EL (cell line): ENCODE data around the gene UBE4B.

Source experiments
- DNase-seq: peaks from one replicate; pipeline ENCODE4 v3.0.0-alpha.2; 2016

UBE4B gene

DNA sequence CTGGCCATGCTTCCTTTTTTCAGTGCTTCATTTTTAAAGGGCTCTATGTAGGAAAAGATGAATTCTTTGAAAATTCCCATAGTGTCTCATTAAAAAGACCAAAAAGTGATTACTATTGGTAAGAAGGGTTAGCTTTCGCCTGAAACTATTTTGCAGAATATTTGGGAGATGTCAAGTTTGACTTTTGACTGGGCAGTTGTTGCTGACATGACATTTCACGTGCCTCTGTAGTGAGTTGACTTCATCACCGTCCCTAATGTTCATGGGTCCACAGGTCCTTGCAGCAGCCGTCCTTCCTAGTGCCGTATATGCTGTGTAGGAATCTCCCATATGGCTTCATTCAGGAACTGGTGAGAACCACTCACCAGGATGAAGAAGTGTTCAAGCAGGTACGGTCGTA is 88.9 kb downstream of the UBE4B start:
- DNase-seq, result no peak

DNA sequence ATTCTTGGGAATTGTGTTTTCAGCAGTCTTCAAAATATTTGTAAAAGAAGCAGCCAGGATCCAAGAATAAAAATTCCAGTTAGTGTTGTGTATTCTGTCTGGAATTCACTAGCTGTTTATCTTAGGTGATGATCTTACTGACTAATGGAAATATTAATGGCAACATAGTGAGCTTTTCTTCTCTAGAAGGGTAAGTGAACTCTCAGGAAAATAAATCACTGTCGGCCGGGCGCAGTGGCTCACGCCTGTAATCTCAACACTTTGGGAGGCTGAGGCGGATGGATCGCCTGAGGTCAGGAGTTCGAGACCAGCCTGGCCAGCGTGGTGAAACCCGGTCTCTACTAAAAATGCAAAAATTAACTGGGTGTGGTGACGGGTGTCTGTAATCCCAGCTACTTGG is 90.2 kb downstream of the UBE4B start:
- peak; percentile 83 for DNase-seq

DNA sequence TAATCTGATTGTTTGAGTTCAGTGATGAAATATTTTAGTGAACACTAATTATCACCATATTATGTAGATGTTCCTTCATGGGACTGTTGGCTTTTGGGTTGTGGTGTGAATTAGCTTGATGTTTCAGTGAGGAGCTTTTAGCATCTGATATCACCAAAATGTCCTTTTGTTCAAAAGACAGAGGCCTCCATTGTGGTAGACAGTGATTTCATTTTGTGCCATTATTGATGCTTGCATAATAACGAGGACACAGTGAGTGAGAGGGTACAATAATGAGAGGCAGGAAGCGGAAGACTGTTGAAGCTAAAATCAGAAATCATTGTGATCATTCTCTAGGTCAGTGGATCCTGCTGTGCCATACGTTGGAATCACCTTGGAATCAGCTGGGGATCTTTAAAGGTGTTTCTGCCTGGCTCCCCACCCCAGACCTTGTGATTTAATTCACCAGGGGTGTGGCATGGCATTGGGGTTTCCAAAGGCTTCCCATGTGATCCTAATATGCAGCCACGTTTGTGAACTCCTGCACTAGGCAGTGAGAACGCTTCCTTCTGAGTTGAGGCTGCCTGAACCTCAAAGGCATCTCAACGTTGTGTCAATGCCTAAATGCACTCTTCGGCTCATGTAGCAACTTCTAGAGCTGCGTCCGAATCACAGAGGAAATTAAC is 95.5 kb downstream of the UBE4B start:
- no peak for DNase-seq

DNA sequence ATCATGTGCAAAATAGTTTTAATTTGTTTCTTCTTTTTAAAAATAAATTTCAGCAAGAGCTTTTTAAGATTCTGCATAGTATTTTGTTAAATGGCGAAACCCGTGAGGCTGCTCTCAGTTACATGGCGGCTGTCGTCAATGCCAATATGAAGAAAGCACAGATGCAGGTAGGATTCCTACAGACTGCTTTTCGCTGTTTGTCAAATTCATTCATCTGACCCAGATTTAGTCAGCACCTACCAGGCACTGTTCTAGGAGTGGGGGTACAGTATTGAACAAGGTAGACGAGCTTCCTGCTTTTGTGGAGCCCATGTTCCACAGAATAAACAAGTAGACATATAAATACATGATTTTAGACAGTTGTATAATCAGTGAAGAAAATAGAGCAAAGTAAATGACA is 99.6 kb downstream of the UBE4B start:
- DNase-seq, result no peak

DNA sequence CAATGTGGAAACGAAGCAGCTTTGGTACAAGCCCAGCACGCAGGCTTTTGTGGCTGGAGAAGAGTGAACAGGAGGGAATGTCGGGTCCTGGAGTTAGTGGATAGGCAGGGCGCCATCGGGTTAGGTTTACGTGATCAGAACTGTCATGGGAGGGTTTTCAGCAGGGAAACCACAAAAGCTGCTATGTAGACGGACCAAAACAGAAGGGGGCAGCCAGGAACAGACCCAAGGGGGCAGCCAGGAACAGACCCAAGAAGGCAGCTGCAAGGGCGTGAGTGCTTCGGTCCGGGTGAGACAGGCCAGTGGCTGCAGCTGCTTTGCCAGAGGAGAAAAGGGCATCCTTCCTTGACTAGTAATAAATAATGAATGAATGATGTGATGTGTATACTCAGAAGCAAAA is 100.1 kb downstream of the UBE4B start:
- DNase-seq, result no peak

DNA sequence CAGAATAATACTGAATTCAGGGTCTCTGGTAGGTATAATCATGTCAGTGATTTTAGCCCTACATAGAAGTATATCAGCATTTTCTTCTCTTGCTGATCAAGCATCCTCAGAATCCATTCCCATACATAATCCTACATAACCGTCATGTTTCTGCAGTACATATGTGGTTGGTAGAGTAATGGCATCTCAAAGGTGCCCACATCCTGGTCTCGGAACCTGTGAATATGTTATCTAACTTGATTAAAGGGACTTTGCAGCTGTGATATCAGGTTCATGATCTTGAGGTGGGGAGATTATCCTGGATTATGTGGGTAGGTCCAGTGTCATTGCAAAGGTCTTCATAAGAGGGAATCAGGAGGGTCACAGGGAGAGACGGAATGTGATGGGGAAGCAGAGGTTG is 108.2 kb downstream of the UBE4B start:
- DNase-seq, result no peak

DNA sequence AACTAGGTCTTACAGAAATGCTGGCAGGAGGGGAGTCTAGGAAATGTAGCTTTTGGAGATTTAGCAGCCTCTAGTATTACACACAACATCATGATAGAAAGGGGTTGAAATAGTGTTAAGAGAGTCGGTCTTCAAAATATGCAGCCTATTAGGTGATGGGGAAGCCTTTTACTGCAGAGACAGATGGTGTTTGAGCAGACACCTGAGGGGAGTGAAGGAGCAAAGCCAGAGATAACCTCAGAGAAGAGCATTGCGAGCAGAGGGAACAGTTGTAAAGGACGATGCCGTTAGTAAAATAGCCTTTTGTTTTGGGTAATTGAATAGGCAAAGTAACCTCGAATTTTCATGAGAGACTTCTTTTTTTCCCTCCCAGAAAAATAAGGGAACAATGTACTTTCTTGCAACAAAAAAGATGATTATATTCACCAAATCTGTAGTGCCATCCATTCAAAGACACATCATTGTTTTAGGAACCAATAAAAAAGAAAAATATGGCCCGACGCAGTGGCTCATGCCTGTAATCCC is 111.3 kb downstream of the UBE4B start:
- DNase-seq, result no peak

DNA sequence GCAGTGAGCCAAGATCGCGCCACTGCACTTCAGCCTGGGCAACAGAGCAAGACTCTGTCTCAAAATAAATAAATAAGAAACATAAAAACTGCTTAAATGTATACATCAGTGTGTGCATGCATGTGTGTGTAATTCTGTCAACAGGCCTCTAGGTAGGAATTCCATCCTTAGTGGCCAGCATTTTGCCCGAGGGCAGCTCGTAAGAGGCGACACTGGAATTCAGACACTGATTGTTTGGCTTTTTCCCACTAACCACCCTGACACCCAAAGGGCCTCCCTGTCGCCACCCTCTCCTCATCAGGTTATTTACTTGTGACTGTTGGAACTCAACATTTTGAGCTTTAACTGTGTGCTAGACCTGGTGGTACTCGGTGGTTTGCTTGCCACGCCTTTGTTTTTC is 113.6 kb downstream of the UBE4B start:
- DNase-seq, result peak; percentile 28

DNA sequence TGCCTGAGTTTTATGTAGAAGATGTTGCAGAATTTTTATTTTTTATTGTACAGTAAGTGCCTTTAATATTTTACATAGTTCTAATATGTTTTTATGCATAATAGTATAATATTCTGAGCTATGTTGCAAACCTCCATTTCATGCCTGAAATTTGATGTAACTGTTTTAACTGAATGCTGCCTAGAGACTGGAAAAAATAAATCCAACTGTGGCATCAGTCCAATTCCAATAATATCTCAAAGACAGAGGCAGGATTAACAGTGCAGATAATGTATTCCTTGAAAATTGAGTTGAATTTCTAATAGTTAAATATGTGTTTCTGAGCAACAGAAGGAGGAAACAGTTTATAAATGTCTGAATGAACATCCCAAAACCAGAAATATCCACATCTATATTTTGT is 116.5 kb downstream of the UBE4B start:
- no peak for DNase-seq

DNA sequence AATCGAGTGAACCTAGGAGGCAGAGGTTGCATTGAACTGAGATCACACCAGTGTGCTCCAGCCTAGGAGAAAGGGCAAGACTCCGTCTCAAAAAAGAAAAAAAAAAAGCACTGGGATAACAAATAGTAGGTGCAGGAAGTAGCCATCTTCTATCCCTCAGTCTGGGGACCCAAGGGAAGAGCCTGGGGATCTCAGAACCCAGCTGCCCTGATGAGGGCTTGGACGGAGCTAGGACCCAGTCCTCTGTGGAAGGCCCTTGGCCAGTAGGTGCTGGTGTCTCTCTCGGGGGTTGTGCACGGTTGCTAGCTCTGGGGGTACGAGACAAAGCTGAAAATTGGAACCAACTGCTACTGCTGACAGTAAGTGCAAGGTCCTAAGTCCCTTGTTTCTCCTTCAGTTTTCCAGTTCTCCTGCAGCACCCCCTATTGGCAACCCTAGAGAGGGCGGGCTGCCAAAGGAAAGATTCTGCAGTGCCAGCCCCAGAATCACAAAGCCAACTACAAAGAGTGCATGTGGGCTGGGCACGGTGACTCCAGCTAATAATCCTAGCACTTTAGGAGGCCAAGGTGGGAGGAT is 120.0 kb downstream of the UBE4B start:
- DNase-seq, result peak; percentile 61

DNA sequence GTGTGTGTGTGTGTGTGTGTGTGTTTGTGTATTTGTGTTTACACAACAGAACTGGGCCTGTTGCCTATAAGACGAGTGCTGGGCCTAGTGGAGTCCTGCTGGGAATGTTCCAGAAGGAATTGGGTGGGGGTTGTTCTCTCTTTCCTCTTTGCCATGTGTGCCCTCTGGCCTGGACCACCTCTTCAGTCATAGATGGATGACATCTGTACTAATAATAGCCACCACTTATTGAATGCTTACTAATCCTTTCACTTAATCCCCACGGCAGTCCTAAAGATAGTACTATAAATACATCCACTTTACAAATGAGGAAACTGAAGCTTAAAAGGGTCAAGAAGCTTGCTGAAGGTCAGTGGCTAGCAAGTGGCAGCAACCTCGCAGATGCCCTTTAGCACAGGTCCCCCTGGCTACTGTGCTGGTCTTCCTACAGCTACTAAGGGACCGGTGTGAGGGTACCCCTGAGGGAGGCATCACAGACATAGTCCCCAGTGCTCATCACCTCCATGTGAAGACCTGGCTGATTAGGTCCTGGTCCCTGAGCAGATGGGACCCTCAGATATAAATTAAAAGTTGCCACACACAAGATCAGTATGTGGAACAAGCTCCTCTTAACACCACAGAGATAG is 122.4 kb downstream of the UBE4B start:
- DNase-seq, result no peak

DNA sequence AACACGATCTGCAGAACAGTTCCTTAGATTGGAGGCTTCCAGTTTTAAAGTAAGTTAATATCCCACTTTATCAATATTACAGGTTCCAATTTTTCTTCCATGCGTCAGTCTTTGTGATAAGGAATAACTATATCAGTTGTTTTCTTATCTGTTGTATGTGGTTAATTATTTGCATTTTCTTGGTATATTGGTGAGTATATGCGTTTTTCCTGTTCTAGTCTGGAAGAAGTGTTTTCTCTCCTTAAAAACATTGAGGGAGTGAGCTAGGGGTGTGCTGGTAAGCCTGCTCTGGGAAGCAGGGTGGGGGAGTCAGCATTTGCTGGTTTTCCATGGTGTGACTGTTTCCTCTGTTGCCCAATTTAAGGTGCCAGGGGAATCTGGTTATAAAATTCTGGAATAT is 127.4 kb downstream of the UBE4B start:
- no peak for DNase-seq

DNA sequence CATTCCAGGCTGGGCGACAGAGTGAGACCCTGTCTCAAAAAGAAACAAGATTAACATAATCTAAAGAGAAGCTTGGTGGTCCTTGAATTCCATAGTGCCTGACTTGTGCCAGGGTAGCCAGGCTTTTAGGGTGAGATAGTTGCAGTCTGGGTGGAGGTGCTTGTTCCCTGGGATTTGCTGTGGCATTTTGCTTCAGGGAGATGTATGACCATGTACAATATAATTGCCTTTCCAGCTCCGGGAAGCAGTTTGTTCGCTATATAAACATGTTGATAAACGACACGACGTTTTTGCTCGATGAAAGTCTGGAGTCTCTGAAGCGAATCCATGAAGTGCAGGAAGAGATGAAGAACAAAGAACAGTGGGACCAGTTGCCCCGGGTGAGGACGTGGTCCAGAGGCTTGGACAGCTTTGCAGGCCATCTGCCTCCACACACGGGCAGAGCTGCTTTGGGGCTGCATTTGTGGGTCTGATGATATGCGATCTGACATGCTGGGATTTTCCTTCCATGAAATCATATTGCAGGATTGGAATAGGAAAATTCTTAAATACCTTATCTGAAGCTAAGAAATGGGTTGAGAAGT is 128.2 kb downstream of the UBE4B start:
- DNase-seq, result no peak

DNA sequence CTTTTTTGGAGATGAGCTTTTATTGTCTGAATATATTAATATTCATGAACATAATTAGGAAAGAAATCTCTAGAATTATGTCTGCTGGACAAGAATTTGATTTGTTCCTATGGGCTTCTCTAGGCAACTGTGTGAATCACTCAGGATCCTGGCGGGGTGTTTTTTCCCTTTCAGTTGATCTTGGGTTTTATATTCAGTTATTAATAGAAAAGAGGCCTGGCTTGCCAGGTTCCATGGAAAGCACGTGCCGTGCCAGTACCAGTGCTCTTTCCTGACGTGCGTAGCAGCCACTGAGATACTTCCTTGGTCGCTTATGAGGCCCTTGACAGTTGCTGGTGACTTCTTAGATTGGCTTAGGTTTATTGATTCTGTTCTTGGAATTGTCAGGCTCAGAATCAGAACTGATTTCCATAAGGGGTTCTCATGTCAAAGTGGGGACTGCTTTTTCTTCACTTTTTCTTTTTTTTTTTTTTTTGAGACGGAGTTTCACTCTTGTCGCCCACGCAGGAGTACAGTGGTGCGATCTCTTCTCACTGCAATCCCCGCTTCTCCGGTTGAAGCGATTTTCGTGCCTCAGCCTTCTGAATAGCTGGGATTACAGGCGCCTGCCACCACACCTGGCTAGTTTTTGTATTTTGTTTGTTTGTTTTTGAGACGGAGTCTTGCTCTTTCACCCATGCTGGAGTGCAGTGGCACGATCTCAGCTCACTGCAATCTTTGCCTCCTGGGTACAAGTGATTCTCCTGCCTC is 129.0 kb downstream of the UBE4B start:
- no peak for DNase-seq

DNA sequence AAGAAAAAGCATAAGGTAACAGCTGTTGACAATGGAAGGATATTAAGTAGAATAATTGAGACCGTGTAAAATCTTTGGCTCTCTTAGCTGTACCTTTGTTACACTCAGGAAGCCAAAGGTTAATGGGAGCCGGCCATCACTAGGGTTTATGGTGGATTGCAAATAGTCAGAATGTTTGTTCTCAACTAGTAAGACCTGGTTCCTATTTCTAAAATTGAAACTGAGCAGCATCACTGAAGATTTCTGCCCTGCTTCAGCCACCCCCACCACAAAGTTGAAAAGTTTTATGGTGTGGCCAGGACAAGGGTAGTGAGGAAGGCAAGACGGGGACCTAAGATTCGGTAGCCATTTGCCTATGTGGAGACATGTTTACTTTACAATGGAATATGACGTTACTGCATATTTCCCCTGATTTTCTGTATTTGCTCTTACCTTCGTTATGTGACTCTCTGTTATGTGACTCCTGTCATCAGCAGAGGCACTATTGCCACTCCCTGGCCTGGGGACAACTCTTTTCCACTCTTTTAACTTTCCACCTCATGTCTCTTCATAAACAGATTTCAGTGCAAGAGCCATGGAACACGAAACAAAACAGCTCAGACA is 136.3 kb downstream of the UBE4B start:
- no peak for DNase-seq

DNA sequence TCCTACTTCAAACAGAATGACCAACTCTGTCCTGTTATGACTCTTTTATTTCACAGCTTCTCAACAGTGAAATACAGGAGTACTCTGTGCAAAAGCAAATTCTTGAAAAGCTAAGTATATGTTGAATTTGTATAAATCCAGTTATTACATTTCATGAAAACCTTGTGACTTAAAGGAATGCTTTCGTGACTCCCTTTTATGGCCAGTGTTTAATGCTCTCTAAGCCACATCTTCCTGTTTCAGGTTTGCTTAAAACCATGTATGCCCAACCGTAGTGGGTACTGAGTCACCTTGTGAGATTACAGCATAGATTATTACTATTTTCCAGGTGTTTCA is 137.4 kb downstream of the UBE4B start:
- no peak for DNase-seq

DNA sequence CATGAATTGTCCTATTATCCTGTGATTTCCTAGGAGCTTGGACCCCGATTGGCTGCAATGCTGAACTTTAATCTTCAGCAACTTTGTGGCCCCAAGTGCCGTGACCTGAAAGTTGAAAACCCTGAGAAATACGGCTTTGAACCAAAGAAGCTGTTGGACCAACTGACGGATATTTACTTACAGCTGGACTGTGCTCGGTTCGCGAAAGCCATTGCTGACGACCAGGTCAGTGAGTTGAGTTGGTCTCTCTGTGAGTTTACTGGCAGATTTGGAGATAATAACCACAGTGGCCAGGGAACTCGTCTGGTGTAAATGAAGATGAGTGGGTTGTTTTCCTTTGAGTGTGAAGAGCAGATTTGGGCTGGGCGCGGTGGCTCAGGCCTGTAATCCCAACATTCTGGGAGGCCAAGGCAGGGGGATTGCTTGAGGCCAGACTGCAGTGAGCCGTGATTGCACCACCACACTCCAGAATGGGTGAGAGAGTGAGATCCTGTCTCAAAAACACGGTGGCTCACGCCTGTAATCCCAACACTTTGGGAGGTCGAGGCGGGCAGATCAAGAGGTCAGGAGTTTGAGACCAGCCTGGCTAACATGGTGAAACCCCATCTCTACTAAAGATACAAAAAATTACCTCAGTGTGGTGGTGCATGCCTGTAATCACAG is 138.5 kb downstream of the UBE4B start:
- no peak for DNase-seq

DNA sequence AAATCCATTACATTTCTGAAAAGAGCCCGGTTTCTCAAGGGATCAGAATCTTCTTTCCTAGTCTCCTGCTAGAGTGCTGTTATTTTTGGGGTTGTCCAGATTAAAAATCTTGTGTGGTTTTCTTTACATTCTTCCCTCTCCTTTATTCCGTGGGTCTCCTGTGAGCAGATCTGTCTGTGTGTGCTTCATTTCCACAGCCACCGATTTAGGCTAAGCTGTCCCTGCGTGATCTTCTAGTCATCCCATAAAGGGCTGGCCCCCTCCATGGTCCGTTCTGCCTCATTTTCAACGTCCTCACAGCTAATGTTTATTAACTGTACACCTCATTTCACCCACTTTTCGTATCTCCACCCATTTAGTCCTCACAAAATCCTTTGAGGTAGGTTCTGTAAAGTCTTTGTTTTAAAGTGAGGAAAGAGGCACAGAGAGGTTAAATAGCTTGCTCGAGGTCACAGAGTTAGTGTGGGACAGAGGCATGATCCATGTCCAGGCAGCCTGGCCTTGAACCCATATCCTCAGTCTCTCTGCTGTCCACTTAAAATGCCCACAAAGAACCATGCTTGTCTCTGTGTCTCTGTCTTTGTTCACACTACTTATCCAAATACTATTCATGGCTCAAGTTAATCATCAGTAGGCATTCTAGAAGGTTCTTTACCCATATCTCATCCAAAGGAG is 139.4 kb downstream of the UBE4B start:
- DNase-seq, result no peak

DNA sequence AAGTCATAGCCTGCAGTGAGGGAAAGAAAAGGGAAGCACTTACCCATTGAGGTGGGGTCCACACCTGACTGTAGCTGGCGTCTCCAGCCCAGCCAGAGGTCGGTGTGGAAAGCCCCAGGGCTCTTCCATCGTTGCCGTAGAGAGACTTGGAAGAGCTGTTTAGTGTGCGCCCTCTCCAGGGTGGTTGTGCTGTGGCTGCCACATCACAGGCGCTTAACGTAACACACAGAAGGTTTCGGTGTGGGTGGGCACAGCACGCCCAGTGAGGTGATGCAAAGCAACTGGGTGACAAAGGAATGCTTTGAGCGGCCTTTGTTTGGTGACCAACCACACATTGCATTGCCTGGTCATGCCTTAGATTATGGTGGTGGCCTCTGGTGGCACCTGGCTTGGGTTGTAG is 140.8 kb downstream of the UBE4B start:
- DNase-seq, result no peak

DNA sequence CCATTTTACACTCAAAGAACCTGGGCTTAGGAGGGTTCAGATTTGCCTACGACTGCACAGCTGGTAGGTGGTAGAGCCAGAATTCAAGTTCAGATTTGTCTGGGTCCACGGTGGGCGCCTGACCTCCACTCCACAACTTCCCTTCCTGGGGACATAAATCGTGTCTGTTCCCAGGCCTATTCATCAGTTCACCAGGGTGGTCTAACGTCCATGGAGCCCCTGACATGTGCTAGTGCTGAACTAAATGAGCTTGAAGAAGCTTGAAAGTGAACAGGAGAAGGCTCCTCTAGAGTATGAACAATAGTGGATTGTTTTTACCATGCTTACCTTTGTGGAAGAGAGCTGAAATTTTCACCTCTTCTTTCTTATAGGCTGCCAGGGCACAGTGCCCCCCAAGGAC is 145.1 kb downstream of the UBE4B start:
- DNase-seq, result no peak

DNA sequence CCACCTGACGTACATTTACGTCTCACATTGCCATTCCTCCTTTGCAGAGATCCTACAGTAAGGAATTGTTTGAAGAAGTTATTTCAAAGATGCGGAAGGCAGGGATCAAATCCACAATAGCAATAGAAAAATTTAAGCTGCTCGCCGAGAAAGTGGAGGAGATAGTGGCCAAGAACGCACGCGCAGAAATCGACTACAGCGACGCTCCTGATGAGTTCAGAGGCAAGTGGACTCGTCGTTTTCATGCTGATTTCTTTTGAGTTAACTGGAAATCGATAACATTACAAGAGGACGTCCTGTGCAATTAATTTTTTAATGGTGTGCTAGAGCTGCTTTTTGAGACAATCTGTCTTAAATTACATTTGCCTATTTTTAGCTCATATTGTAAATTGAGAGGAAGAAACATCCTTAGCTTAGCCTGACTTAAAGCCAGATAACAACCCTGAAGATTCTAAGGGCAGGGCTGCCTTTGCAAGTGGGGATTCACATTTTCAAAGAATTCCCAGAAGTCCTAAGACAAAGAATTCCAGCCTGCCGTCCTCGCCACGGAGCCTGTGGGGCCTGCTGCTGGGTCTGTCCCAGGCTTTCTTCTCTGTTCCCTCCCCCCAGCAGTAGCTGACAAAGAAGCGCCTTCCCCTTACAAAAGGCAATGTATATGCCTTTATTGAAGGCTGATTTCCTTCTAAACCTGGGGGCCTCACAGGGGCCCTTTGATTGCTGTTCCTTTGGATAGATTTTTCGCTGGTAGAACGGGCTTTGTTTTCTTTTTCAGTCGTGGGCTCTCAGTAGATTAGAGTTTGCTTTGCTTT is 146.0 kb downstream of the UBE4B start:
- no peak for DNase-seq
